Embryonic facial prominence (tissue), 1 donor: ENCODE results near the gene CDH4.

Experiments used
- DNase-seq: peaks from one replicate; pipeline ENCODE4 v3.0.0-alpha.2; 2016; ENCODE audit errors: extremely low spot score

The CDH4 gene

DNA sequence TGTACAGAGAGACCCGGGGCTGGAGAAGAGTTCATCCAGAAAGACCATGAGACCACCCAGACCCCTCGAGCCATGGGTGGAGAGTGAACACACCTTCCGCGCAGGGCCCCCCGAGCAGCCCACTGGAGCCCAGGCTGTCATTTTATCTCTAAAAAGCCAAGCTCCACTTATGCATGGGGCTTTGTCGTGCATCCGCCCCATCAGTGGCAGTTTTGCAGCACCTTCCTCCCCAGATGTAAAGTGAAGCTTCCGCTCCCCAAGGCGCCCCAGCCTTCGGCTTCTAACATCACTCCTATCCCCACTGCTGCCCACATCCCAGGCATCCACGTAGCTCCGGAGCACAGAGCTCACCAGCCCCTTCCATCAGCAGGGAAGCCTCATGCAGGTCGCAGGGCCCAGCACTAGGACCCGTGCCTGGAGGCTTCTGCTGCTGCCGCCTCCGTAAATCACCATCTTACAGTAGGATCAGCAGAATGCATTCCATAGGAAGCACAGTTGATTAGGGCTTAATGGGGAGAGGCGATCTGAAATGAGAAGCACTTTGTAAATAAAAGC, 512.5 kb downstream of the CDH4 start:
- DNase-seq: no peak

DNA sequence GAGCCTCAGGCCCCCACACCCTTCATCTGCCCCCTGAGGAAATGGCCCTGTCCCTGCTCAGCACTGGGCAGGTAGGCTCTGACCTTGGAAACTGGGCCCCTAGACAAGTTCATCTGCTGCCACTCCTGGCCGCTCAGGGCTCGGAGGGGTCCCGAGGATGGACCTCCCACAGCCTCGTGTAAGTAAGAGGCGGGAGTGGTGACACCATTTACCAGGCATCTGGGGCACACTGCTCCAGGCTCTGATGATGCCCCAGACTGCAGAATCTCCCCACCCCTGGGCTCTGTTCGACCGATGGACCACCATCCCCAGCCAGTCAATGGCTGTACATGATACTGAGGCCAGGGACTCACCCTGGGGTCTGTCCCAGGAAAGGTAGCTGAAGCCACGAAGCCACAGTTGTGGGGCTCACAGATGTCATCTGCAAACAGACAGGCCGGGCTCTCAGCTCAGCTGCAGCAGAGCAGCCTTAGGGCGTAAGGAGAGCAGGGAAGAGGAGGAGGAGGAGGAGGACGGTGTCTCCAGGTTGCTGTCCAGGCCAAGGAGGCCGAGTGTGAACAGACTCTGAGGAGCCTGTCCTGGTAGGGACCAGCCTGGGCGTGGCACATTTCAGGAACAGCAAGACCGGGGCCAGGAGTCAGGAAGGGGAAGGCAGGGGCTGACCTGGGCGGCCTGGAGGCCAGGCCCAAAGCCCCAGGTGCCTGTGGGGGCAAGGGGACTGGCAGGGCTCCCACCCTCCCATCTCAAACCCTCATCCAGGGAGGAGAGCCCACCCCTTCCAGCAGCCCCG, 513.2 kb downstream of the CDH4 start:
- no peak for DNase-seq

DNA sequence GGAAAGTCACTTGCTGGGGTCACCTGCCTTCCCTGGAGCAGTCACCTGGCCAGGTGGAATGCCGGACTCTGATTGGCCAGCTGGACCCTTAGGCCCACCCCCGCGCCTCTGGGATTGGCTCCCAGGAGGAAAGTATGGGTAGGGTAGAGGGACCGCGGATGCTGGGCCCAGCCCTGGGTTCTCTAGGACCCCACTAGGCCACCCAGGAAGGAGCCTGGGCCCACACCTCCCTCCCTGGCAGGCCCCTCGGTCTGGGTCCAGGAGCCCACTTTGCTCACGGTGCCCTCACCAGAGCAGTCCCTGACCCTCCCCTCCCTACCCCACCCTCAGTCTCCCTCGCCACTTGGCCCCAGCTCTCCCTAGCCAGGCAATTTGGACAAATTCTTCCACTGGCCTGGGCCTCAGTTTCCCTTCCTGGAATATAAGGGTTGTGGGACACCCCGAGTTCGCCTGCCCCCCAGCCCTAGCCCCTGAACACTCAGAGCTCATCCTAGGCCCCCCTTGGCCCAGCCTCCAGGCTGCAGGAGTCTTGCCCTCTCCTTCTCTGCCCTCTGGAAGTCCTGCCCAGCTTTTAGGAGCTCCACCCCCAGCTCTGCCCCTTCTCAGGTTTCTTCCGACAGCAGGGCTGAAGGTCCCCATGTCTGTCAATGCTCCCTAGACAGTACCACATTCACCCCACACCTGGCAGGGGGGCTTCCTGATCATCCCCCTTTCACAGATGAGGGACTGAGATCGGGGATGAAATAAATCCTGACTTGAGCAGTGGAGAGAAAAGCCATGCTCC, 514.0 kb downstream of the CDH4 start:
- DNase-seq: no peak

DNA sequence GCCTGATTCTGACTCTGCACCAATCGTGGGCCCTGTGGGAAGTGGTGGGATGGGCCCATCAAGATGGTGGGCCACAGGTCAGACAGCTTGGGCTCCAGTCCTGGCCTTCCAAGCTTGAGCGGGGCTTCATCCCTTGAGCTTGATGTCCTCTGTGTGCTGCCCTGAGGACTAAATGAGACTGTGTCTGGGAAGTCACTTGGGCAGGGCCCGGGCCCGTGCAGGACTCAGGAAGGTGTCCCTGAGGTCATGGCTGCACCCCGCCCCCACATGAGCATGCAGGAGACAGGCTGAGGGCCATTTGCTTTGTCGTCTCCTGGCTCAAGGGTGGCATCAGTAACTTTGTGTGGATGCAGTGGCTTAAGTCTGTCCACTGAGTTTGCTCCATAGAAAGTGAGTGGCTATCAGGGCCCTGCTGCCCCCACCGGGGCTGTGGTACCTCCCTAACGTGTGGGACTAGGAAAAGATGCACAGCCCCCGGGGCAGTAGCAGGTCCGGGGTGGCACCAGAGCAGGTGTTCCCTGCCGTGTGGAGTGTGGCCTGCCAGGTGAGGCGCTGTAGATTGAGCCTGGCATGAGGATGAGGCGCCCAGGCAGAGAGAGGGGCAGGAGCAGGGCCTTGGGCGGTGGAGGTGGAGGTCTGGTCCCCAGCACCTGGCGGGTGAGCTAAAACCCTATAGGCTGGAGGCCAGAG, 515.0 kb downstream of the CDH4 start:
- no peak for DNase-seq

DNA sequence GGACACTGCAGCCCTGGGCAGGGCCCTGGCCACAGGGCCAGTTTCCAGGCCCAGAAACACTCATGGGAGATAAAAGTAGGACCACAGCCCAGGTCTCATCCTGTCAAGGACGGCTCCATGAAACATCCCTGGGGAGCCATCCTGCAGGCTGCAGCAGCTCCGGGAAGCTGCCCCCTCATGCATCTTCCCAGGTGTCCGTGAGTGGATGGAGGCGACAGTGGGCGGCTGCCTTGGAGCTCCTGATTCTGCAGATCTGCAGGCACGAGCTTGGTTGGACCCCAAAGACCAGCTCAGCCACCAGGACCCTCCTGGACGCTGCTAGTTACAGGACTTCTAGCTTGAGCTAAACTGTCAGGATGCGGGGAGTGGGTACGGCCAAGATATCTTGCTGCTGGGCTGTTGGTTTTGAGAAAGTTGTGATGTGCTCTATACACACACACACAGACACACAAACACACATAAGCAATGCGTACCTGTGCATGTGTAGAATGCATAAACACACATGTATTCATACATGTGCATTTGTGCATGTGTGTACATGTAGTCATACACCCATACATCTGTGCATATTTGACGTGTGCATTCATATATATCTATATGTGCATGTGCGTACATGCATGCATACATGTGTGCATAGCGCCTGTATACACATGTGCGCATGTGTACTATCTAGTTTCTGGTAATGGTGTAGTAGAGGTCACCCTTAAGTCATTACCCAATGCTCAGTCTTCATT, 515.9 kb downstream of the CDH4 start:
- DNase-seq: no peak

DNA sequence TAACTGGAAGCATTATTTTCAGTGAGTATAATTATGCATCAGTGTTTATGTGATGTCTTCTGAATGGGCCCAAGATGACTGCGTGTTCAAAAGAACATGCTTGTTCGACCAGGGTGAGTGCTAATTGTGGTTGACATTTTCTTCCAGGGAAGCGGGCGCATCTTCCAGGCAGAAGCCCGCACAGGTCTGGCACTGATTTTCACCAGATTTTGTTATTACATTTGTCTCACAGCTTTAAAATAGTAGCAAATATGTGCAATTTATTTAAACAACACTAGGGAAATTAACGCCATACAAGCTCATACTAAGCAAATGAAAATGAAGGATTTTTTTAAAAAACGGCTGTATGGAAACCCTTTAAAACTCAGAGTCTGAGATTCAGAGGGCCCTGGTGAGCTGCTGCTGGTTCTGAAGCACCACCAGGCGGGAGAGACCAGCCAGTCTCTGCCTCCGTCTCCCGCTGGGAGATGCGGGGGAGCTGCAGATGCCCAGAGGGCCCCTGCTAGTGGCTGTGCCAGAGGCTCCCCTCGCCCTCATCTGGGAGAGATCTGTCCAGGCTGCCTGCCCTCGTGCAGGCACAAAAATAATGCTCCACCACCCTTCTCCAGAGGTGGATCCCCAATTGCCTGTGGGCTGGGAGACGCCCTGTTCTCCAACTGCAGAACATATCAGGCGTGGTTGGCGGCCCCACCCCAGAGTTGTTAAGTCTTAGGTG, 516.7 kb downstream of the CDH4 start:
- no peak for DNase-seq

DNA sequence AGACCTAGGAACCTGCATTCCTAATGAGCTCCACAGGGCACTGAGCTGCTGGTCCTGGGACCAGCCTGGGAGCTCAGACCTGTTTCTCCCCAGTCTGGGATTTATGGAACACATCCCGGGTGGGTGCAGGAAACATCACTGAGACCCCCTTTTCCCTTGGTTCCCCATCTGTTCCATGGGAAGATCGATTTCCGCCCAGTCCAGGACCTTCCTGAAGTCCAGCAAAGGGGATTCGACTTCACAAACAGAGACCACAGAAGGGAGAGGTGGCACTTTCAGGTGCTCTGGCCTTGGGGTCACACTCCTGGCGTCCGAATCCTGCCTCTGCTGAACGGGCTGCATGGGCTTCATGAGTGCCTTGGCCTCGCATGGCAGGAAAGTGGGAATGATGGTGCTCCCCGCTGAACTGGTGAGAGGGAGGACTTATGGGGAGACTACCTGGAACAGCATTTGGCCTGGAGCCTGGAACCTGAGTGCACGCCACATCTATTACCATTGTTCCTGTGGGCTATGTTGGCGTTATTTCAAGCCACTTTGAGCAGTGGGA, 517.3 kb downstream of the CDH4 start:
- no peak for DNase-seq

DNA sequence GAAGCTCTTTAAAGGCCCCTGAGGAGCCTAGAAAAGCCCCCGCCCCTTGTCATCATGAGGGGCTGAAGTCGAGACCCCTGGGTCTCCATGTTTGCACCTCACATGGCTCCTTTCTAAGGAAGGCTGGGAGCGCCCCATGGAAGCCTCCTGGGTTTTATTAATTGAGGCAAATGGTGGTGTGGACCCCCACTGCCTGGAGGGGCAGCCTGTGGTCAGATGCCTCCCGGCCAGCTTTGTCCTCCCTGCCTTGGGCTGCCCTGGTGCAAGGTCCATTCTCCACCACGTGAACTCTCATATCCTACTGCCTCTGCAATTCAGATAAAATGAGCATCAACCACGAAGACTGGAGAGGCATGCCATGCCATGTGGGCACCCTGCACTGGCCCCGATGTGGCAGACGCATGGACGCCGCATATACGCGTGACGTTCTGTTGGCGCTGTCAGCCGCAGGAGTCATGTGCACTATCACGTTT, 518.1 kb downstream of the CDH4 start:
- DNase-seq: no peak

DNA sequence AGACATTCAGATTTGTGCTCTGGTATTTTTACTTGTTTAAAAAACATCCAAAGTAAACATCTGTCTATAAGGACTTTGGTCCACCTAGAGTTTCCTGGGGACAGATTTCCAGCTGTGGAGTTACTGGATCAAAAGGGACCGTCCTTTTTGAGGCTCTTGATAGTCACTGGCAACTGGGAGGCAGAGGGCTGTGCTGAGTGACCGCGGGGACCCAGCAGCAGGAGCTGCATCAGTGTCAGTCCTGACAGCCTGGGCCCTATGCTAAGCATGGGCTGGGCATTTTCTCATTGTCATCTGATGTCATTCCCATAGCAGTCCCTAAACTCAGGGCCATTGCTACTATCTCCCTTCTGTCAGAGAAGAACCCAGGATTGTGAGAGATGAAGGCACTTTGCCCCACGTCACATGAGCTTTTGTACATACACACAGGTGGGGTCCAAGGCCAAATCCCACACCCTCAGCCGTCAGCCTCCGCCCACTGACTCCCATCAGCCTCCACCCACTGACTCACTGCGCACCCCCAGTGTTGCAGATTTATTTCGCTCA, 519.8 kb downstream of the CDH4 start:
- DNase-seq: no peak

DNA sequence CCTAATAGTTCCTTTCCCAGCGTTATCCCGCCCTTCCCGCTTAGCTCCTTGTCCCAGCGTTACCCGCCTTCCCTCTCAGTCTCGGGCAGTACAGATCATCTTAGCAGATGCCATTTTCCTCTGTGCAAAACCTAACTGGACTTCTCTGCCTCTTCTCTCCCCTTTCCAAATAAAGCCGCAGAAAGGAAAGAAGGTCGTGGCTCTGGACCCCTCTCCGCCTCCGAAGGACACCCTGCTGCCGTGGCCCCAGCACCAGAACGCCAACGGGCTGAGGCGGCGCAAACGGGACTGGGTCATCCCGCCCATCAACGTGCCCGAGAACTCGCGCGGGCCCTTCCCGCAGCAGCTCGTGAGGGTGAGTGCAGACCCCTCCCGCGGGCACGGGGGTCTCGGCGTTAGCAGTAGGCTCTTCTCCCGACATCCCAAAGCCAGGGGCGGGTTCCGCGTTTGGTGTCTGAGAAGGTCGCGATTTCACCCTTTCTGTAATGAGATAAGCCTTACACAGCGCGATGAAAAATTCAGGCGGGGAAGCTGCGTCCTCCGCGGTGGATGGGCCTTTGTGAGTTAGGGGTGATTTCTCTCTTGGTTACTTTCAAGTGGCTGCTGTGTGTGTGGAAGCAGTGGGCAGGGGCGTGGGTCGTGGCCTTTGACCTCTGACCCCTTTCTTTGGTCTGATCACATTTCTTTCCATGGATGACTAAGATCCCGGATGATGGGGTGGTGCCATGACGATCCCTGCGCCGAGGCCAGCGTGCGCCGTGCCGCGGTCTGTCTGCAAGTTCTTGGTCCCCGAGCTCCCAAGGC, 521.0 kb downstream of the CDH4 start:
- no peak for DNase-seq

DNA sequence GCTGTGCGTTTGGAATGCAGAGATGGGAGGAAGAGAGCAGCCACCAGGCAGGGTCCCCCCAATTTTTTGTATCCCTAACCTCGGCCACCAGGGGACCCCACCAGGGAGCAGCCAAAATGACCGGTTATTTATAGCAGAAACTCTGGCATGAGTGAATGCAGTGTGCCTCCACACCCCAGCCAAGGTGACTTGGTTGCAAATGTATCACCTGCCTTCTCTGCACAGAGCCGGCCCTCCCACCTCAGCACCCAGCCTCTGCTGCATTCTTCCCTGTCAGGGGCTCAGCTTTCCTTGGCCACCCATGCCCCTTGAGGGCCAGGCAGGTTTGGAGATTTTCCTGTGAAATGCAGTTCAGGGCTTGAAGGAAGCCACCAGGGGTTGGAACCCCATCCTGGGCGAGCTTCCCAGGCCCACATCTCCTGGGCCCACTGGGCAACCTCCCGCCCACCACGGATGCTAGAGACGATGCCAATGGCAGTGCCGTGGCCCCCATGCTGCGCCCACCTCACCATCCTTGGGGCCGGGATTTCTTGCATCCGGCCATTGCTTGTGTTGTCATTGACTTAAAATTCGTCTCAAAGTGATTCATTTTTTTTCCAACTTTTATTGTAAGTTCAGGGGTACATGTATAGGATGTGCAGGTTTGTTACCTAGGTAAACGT, 522.0 kb downstream of the CDH4 start:
- no peak for DNase-seq

DNA sequence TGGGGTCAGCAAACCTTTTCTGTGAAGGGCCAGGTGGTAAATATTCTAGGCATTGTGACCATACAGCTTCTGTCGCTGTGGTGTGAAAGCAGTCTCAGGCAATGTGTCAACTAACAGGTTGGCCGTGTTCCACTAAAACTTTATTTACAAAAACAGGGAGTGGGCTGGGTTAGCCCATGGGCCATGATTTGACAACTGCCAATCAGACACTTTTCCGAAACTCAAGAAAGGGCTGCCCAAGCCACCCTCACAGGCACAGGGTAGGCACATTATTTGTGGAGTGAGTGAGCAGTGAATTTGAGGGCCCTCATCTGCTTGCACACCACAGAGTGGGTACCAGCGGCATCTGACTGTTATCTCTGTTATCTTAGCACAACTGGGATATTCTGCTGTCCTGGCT, 523.4 kb downstream of the CDH4 start:
- DNase-seq: no peak

DNA sequence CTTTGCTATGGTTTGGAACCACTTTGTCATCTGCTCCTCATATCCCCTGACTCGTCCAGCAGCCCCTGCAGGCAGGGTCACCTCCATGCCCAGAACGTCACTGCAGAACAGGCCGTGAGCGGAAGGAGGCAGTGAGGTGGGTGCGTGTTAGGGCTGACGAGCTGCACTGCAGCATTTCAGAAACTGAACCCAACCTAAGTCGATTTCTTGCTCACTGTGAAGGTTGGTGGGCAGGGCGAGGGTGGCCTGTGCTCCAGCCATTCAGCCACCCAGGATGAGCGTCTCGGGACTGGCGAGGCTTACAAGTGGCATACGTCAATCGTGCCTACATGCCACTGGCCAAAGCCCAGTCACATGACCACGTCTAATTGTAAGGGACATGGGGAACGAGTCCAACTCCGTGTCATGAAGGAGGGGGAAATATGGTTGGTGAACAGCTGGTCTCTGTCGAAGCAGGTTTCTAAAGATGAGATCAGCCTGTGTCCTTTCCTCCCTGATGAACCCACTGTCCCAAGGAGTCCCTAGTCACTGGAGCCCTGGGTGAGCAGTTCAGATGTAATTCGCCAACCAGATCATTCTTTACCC, 524.5 kb downstream of the CDH4 start:
- no peak for DNase-seq

DNA sequence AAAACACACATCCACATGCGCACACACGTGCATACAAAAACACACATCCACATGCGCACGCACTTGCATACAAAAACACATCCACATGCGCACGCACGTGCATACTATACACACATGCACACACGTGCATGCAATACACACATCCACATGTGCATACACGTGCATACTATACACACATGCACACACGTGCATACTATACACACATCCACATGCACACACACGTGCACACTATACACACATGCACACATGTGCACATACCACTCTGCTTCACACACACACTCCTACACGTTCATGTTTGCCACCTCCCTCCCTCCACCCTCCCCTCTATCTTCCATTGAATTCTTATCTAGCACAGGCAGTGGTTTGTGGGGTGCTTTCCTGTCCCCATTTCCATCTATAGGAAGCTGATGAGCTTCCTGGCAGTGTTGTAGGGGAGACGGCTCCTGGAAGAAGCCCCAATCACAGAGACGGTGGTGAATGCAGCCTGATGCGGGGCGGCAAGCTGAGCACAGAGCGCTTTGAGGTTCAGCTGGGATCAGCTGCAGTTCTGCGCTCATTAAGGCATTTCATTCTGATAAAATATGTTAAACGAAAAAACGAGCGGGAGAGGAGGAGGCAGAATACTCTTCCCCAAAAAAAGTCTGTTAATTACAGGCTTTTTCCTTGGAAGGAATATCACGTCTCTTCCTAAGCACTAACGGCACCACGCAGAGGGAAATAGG, 525.9 kb downstream of the CDH4 start:
- DNase-seq: no peak

DNA sequence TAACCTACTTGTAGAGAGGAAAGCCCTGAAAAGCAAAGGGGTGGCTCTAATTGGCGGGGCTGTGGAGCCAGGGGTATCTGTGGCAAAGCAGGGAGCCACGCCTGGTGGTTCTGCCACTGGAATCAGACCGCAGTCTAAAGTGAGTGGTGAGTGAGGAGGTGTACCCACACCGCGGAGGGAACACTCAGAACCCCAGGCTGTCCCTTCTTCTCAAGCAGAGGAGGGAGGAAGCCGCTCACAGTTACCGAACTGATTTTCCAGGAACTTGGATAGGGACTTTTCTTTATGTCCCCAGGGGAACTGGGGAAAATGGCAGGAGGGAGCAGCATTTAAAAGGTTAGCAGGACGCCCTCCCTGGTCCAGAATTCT, 526.4 kb downstream of the CDH4 start:
- DNase-seq: no peak

DNA sequence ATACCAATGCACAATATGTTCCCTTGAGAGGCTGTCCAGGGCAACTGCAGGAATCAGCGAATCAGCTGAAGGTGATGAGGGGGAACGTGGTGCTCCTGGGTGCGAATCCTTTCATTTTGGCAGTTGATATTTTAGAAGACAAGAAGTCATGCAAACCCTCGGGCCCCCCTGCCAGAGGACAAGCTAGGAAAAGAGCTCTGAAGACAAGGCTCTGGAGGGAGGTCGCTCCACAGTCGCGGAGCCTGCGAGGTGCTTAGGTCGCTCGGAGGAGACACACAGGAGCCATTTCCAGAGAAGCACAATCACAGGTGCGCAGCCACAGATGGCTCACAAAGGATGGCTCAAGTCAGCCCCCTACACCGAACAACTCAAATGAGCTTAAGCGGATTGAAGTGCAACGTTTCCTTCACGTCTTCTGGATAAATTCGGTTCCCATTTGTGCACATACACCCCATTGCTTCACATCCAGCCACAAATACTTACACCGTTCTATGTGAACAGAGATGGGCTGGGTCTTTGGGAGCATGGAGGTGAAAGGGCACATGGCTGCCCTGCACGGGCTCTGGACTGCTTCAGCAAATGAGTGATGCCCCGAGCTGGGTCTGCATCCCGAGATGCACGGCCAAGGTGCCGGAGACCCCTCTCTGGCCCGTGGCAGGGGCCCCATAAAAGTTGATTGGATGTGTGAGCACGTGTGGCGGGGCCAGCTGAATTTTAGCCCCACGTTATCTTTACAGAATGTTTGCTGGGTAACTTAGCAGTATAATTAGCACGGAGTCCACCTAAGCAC, 527.3 kb downstream of the CDH4 start:
- DNase-seq: no peak

DNA sequence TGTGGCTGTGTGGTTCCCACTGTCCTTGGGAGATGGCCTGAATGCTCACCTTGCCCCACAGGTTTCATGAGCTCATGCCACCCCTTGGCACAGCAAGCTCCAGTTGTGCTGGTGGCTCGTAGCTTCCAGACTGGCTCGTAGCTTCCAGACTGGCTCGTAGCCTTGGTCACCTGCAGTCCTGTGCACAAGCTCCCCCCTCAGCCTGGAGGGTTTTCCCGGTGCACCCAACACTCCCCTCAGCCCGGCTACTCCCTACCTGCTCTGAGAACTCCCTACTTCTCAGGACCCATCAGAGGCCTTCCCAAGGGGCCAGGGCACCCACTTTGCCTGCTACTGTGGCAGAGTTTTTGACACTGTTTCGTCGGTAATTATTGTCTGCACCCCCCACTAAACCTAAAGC, 528.0 kb downstream of the CDH4 start:
- DNase-seq: no peak
